Prostate gland (tissue), 2 donors: ENCODE data around the gene ASIC2.

Source experiments
- CTCF ChIP-seq, 4 experiments: fragments of 200-600 bp in 2 of 4; fragments of 450-650 bp in 2 of 4; sonication (generic) in 2 of 4; IDR thresholded peaks; 1 replicate in 3 of 4; 2 replicates in 1 of 4; pipeline ENCODE4 v1.5.1; 2016 to 2019; ENCODE audit warnings: antibody characterized with exemption in 4 of 4, mild to moderate bottlenecking in 2 of 4, moderate library complexity in 2 of 4
- POLR2A ChIP-seq: fragments of 450-650 bp; IDR thresholded peaks from one replicate; pipeline ENCODE4 v1.6.1; 2016; ENCODE audit warnings: antibody characterized with exemption, mild to moderate bottlenecking

GRCh38 chr17:33099252-33099651 is 193.8 kb downstream of the ASIC2 start:
- no peak for TF ChIP-seq CTCF (IDR thresholded peaks at IDR 0.05)
- TF ChIP-seq POLR2A = no peak
